GM19193 (cell line): ENCODE measurements around the gene CGB3.
"Not testable (repeated sequence)": the region's sequence is repeated elsewhere in the genome, so short reads cannot be mapped to it uniquely, and the experiment has no call there.

Source experiments
- POLR2A ChIP-seq: IDR thresholded peaks from 4 replicates; pipeline ENCODE4 v1.6.1; 2011; ENCODE audit not compliant: insufficient read depth, insufficient read length; ENCODE audit errors: extremely low read depth

CGB3 gene

GRCh38 chr19:49049011-49049410 is 24.9 kb upstream of the CGB3 start, which contains the start of gene CGB8:
TSS of gene CGB8 (minus strand) at chr19:49049111. CDS start at chr19:49048739, 372 bp downstream.
- not testable (repeated sequence) for TF ChIP-seq POLR2A

- not testable (repeated sequence) for TF ChIP-seq POLR2A
Measured at GRCh38 chr19:49043548-49043947, 19.4 kb upstream of the CGB3 start, which contains the start of gene CGB5. TSS of gene CGB5 (plus strand) at chr19:49043848. CDS start at chr19:49044210, 362 bp downstream.

- TF ChIP-seq POLR2A: no peak
Measured at GRCh38 chr19:49042177-49042576, 18.0 kb upstream of the CGB3 start.

DNA sequence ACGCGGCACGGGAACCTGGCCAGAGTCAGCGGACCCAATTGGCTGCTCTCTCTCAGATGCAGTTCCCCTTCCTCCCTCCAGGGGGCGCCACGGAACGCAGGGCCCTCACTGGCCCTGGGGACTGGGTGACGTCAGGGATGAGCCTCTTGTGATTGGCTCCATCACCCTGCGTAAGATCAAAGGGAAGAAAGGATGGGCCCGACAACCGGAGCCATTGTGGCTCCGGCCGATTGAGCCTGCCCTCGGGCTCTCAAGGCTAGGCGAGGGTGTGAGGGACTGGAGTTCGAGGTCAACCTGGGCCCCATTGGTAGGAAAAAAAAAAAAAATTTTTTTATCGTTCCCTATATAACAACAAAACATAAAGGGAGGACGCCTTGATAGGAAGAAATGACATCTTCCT is 12.7 kb upstream of the CGB3 start, which contains the start of gene CGB1:
Gene CGB1 (minus strand): TSS at position 81 of the 400 bp plus-strand sequence. CDS start 184 bp downstream, outside the sequence.
- TF ChIP-seq POLR2A: not testable (repeated sequence)

DNA sequence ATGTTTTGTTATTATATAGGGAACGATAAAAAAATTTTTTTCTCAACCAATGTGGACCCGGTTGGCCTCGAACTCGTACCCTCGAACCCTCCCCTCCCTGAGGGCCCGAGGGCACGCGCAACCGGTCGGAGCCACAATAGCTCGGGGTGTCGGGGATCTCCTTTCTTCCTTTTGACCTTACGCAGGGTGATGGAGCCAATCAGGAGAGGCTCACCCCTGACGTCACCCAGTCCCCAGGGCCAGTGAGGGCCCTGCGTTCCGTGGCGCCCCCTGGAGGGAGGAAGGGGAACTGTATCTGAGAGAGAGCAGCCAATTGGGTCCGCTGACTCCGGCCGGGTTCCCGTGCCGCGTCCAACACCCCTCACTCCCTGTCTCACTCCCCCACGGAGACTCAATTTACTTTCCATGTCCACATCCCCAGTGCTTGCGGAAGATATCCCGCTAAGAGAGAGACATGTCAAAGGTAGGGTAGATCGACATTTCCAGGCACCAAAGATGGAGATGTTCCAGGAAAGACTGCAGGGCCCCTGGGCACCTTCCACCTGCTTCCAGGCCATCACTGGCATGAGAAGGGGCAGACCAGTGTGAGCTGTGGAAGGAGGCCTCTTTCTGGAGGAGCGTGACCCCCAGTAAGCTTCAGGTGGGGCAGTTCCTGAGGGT is 7.6 kb upstream of the CGB3 start, which contains the start of gene CGB2:
Gene CGB2 (plus strand): TSS at position 249 of the 660 bp plus-strand sequence. CDS start 206 bp downstream, at position 455.
- TF ChIP-seq POLR2A: not testable (repeated sequence)

DNA sequence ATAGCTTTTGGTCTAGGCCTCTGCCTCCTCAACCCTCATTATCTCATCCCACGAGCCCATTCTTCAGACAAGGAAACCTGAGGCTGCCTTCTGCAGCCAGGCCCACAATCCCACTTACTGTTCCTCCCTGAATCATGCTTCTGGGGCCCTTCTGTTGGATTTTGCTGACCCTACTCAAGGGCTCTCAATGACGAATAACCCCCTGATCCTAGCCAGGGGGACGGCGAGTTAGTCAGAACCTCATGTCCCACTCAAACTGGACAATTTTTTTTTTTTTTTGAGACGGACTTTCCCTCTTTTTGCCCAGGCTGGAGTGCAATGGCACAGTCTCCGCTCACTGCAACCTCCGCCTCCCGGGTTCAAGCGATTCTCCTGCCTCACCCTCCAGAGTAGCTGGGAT is 2.0 kb downstream of the CGB3 start:
- no peak for TF ChIP-seq POLR2A

DNA sequence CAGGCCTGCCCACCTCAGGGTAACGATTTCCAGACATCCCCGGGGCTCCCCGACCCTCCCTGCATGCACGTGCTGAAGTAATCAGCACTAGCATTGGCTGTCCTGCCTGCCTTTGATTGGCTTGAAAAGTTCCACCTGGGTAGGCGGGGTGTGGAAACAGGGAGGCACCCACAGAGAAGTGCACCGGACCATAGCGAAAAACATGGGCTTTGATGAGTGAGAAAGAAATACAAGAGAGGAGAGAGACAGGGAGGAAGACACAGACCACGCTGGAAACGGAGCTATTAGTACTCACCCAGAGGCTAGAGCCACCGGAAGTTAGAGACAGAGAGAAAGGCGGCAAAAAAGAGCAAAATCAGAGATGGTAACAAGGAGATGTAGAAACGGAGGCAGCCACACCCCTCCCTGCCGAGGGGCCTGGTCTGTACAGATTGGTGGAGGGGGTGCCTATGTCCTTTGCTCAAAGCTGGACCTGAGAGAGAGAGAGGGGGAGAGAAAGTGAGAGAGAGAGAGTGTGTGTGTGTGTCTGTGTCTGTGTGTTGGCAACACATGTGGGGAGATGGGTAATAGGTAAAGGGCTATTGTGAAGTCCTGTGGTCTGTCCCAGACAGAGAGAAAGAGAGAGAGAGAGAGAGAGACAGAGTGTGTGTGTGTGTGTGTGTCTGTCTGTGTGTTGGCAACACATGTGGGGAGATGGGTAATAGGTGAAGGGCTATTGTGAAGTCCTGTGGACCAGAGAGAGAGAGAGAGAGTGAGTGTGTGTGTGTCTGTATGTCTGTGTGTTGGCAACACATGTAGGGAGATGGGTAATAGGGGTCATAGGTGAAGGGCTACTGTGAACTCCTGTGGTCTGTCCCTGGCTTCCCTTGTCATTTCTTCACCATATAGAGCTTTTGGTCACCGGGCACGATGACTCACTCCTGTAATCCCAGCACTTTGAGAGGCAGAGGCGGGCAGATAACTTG is 2.9 kb downstream of the CGB3 start:
- no peak for TF ChIP-seq POLR2A

GRCh38 chr19:49020342-49020741 is 3.8 kb downstream of the CGB3 start:
- no peak for TF ChIP-seq POLR2A

GRCh38 chr19:49019242-49019932 is 4.7 kb downstream of the CGB3 start:
- TF ChIP-seq POLR2A: no peak

GRCh38 chr19:49017666-49018351 is 6.3 kb downstream of the CGB3 start:
- no peak for TF ChIP-seq POLR2A

DNA sequence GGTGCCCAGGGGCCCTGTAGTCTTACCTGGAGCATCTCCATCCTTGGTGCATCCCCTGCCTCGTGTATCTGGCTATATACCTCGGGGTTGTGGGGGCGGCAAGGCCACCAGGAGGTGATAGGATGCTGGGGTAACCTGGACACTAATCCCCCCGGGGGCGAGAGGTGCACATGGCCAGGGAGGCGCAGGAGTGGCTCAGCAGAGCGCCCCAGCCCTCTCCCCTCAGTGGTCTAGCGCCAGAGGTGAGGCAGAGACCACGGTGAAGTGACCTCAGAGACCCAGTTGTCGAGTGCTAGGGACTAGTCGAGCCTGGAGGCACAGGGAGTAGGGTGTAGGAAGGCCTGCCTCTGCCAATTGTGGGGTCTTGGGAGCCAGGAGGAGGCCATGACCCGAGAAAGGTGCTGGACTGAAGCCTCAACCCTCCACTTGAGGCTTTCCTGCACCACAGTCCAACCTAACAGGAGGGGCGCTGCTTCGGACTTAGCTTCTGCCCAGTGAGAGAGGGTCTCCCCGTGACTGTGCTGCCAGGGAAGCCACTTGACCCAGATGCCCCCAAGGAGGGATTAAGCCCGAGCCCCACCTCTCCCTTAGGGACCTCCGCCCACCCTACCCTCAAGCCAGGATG is 7.0 kb downstream of the CGB3 start, which contains the start of gene LHB:
Gene LHB (minus strand): TSS at position 51 of the 625 bp plus-strand sequence. CDS start 10 bp downstream, at position 41.
- TF ChIP-seq POLR2A: peak; percentile 14

GRCh38 chr19:49016067-49016839 is 7.9 kb downstream of the CGB3 start:
- no peak for TF ChIP-seq POLR2A

DNA sequence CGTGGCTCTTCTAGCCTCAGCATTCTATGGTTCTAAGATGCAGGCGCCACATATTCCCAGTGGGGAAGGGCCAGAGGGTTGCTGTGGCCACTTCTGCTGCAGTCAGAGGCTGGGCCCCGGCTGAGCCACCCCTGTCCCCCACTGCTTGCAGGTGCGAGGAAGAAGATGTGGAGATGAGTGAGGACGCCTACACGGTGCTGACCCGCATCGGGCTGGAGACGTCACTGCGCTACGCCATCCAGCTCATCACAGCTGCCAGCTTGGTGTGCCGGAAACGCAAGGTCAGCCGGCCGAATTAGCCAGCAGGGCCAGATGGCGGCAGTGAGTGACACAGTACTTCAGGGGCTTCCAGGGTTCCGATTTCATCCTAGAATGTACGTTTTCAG is 9.3 kb downstream of the CGB3 start:
- no peak for TF ChIP-seq POLR2A
